Gastrocnemius medialis (tissue), 4 donors: ENCODE data around the gene HIRA. TPM values are rescaled to one million over a fixed set of nuclear protein-coding genes. Genes with fewer than 3 reads are reported as not detected.

Source experiments
- ATAC-seq, 2 donors: fragments of 150-250 bp; one replicate each; pipeline ENCODE4 v1.9.1; 2016
- DNase-seq, 2 donors: peaks; one replicate each; pipeline ENCODE4 v3.0.0-alpha.2; 2019
- H3K27ac ChIP-seq, 4 donors: fragments of 200-600 bp; sonication (generic); 1 replicate in 1 of 4; 2 replicates in 3 of 4; pipeline ENCODE4 v1.5.1; 2016 to 2018; ENCODE audit warnings: mild to moderate bottlenecking in 2 of 4, moderate library complexity in 1 of 4
- H3K27me3 ChIP-seq, 3 donors: fragments of 200-600 bp; sonication (generic) in 2 of 3; 1 replicate in 1 of 3; 2 replicates in 2 of 3; pipeline versions ENCODE4 v1.5.1 to v1.6.0; 2016 to 2019; ENCODE audit warnings: mild to moderate bottlenecking in 1 of 3, moderate library complexity in 1 of 3
- H3K36me3 ChIP-seq, 2 donors: fragments of 200-600 bp; sonication (generic) in 1 of 2; one replicate each; pipeline ENCODE4 v1.5.1; 2017 to 2018
- H3K4me1 ChIP-seq, 2 donors: fragments of 200-600 bp; sonication (generic) in 1 of 2; one replicate each; pipeline ENCODE4 v1.5.1; 2016 to 2017; ENCODE audit warnings: mild to moderate bottlenecking in 2 of 2
- H3K4me3 ChIP-seq, 4 donors: fragments of 200-600 bp; sonication (generic) in 3 of 4; 1 replicate in 1 of 4; 2 replicates in 3 of 4; pipeline ENCODE4 v1.5.1; 2016 to 2019; ENCODE audit warnings: mild to moderate bottlenecking in 2 of 4
- H3K9me3 ChIP-seq, 3 donors: fragments of 200-600 bp; sonication (generic) in 2 of 3; 1 replicate in 1 of 3; 2 replicates in 2 of 3; pipeline ENCODE4 v1.5.1; 2016 to 2019
- CTCF ChIP-seq, 5 experiments: fragments of 450-650 bp in 3 of 5; fragments of 200-600 bp in 2 of 5; sonication (generic) in 2 of 5; IDR thresholded peaks in 4 of 5; conservative IDR thresholded peaks in 1 of 5; 1 replicate in 4 of 5; 2 replicates in 1 of 5; pipeline ENCODE4 v1.5.1; 2016 to 2019; ENCODE audit warnings: antibody characterized with exemption in 5 of 5, mild to moderate bottlenecking in 3 of 5, moderate library complexity in 3 of 5
- POLR2A ChIP-seq, 2 donors: fragments of 450-650 bp; IDR thresholded peaks; one replicate each; pipeline ENCODE4 v1.6.1; 2017; ENCODE audit warnings: antibody characterized with exemption in 2 of 2, mild to moderate bottlenecking in 2 of 2, moderate library complexity in 2 of 2
- in situ Hi-C, 4 donors: fragments of 200-750 bp; cut with MboI; loops; one replicate each; pipeline versions ENCODE4 v1.15.0 to v1.8.0; 2017; ENCODE audit warnings: low sequenced_read_pairs in 4 of 4
- intact Hi-C: fragments of 100-400 bp; cut with DNase I; formaldehyde crosslinking; loops from one replicate; pipeline ENCODE4 v1.15.1; 2023; ENCODE audit warnings: low total_unique reads
- total RNA-seq, 4 donors: library from RNA; depleted of rRNA; stranded (reverse); fragments of >200 nt; gene quantifications; one replicate each; pipeline versions ENCODE4 v1.1.0 to v1.2.3, GENCODE V29; 2016

HIRA gene
- total RNA-seq, 4 donors from 2014 or later: 14.2 to 46.8 (median 24.6) TPM

GRCh38 chr22:19400881-19401280 lies 30.7 kb downstream of the HIRA start:
- Histone ChIP-seq H3K9me3 (no peaks in the 10 kb centered on the region), H3K36me3 (peaks cover 0 to 40% of the 10 kb centered on the region in 2 donors), H3K4me3 (no peak overlapping the region), H3K27ac (no peak overlapping the region), H3K4me1 (no peaks in the 10 kb centered on the region), H3K27me3 (no peaks in the 10 kb centered on the region)
- intact Hi-C loops (no loop called here), in situ Hi-C loops (no loop called here)
- ATAC-seq (no peak), DNase-seq (no peak)
- TF ChIP-seq CTCF (IDR thresholded peaks at IDR 0.05 in 4 of 5, conservative IDR thresholded peaks at IDR 0.05 in 1 of 5): no peak
- TF ChIP-seq POLR2A (IDR thresholded peaks at IDR 0.05): no peak

GRCh38 chr22:19398652-19399051 lies 32.9 kb downstream of the HIRA start:
- in situ Hi-C loops: loop anchor here in 1 of 4 donors (25.0 kb wide), 2 partner anchors 186 to 239 kb away; no protein-coding TSS in a partner anchor
- no peak overlapping the region for H3K27ac ChIP-seq
- ATAC-seq (no peak), DNase-seq (no peak)
- H3K4me1 ChIP-seq: no peaks in the 10 kb centered on the region
- no peaks in the 10 kb centered on the region for H3K9me3 ChIP-seq
- intact Hi-C loops: no loop called here
- H3K27me3 ChIP-seq: no peaks in the 10 kb centered on the region
- H3K4me3 ChIP-seq: no peak overlapping the region
- peaks cover 0 to 47% of the 10 kb centered on the region in 2 donors for H3K36me3 ChIP-seq
- TF ChIP-seq POLR2A (IDR thresholded peaks at IDR 0.05): no peak
- TF ChIP-seq CTCF (IDR thresholded peaks at IDR 0.05 in 4 of 5, conservative IDR thresholded peaks at IDR 0.05 in 1 of 5): no peak

- in situ Hi-C loops (loop anchor here in 1 of 4 donors (25.0 kb wide), 2 partner anchors 186 to 239 kb away; no protein-coding TSS in a partner anchor), intact Hi-C loops (no loop called here)
- ATAC-seq (no peak), DNase-seq (no peak)
- H3K9me3 ChIP-seq: no peaks in the 10 kb centered on the region
- no peak overlapping the region for H3K27ac ChIP-seq
- H3K4me1 ChIP-seq: no peaks in the 10 kb centered on the region
- H3K4me3 ChIP-seq: no peak overlapping the region
- TF ChIP-seq CTCF (IDR thresholded peaks at IDR 0.05 in 4 of 5, conservative IDR thresholded peaks at IDR 0.05 in 1 of 5): no peak
- TF ChIP-seq POLR2A (IDR thresholded peaks at IDR 0.05): no peak
- peaks cover 0 to 52% of the 10 kb centered on the region in 2 donors for H3K36me3 ChIP-seq
- H3K27me3 ChIP-seq: no peaks in the 10 kb centered on the region
These were observed 33.3 kb downstream of the HIRA start for GRCh38 chr22:19398206-19398605.

GRCh38 chr22:19397734-19398104 lies 33.8 kb downstream of the HIRA start:
- no peak overlapping the region for H3K27ac ChIP-seq
- in situ Hi-C loops: loop anchor here in 1 of 4 donors (25.0 kb wide), 2 partner anchors 185 to 240 kb away; no protein-coding TSS in a partner anchor

More at GRCh38 chr22:19397734-19398104, 33.8 kb downstream of the HIRA start:
- ATAC-seq: no peak
- Histone ChIP-seq H3K9me3 (no peaks in the 10 kb centered on the region), H3K36me3 (peaks cover 0 to 55% of the 10 kb centered on the region in 2 donors), H3K27me3 (no peaks in the 10 kb centered on the region), H3K4me3 (no peak overlapping the region), H3K4me1 (no peaks in the 10 kb centered on the region)
- intact Hi-C loops: no loop called here
- no peak for TF ChIP-seq CTCF (IDR thresholded peaks at IDR 0.05 in 4 of 5, conservative IDR thresholded peaks at IDR 0.05 in 1 of 5)
- no peak for TF ChIP-seq POLR2A (IDR thresholded peaks at IDR 0.05)
- no peak for DNase-seq
